MG63 (cell line): ENCODE data around the gene CPA1. TPM values are rescaled to one million over a fixed set of nuclear protein-coding genes. Genes with fewer than 3 reads are reported as not detected.

Experiments
- DNase-seq: peaks from one replicate; pipeline ENCODE4 v3.0.0-alpha.2; 2020
- H3K27me3 ChIP-seq: fragments of 250-450 bp; sonication (Bioruptor Pico); 2 replicates; pipeline ENCODE4 v1.5.1; 2020; ENCODE audit warnings: mild to moderate bottlenecking, moderate library complexity
- H3K36me3 ChIP-seq: fragments of 250-450 bp; sonication (Bioruptor Pico); 2 replicates; pipeline ENCODE4 v1.5.1; 2020; ENCODE audit warnings: mild to moderate bottlenecking, moderate library complexity
- H3K4me3 ChIP-seq: fragments of 250-450 bp; sonication (Bioruptor Pico); 2 replicates; pipeline ENCODE4 v1.5.1; 2020; ENCODE audit warnings: mild to moderate bottlenecking, moderate library complexity
- H3K9me3 ChIP-seq: fragments of 250-450 bp; sonication (Bioruptor Pico); 2 replicates; pipeline ENCODE4 v1.5.1; 2020; ENCODE audit warnings: mild to moderate bottlenecking, moderate library complexity
- total RNA-seq: library from RNA; depleted of rRNA; stranded (reverse); fragments of >200 nt; shearing (Covaris generic); gene quantifications from 2 replicates; pipeline ENCODE4 v1.2.3, GENCODE V29; 2014; ENCODE audit warnings: low replicate concordance

Gene CPA1
- total RNA-seq, 1 experiment from 2014 or later: not detected

GRCh38 chr7:130350945-130351790, 29.1 kb upstream of the CPA1 start:
- H3K4me3 ChIP-seq: no peak overlapping the region
- DNase-seq: no peak
- no peaks in the 10 kb centered on the region for H3K36me3 ChIP-seq
- H3K27me3 ChIP-seq: no peaks in the 10 kb centered on the region
- no peaks in the 10 kb centered on the region for H3K9me3 ChIP-seq

- Histone ChIP-seq H3K27me3 (no peaks in the 10 kb centered on the region), H3K4me3 (no peak overlapping the region), H3K36me3 (no peaks in the 10 kb centered on the region), H3K9me3 (no peaks in the 10 kb centered on the region)
- no peak for DNase-seq
Observed at GRCh38 chr7:130351791-130352090, 28.6 kb upstream of the CPA1 start.

- Histone ChIP-seq H3K4me3 (no peak overlapping the region), H3K27me3 (no peaks in the 10 kb centered on the region), H3K9me3 (no peaks in the 10 kb centered on the region), H3K36me3 (no peaks in the 10 kb centered on the region)
- no peak for DNase-seq
Observed at GRCh38 chr7:130352194-130353074, 27.9 kb upstream of the CPA1 start.

- H3K9me3 ChIP-seq: no peaks in the 10 kb centered on the region
- DNase-seq: no peak
Observed at GRCh38 chr7:130353196-130353595, 27.1 kb upstream of the CPA1 start.

GRCh38 chr7:130356121-130356875, 24.0 kb upstream of the CPA1 start:
- no peak overlapping the region for H3K4me3 ChIP-seq

More at GRCh38 chr7:130353196-130353595, 27.1 kb upstream of the CPA1 start:
- Histone ChIP-seq H3K27me3 (no peaks in the 10 kb centered on the region), H3K36me3 (no peaks in the 10 kb centered on the region), H3K4me3 (no peak overlapping the region)

GRCh38 chr7:130356876-130357611, 23.2 kb upstream of the CPA1 start:
- Histone ChIP-seq H3K4me3 (no peak overlapping the region), H3K9me3 (no peaks in the 10 kb centered on the region; the same call in 1 of the 2 replicates), H3K27me3 (no peaks in the 10 kb centered on the region), H3K36me3 (no peaks in the 10 kb centered on the region)
- peak; percentile 76 for DNase-seq

More at GRCh38 chr7:130356121-130356875, 24.0 kb upstream of the CPA1 start:
- no peaks in the 10 kb centered on the region for H3K27me3 ChIP-seq
- no peaks in the 10 kb centered on the region; the same call in 1 of the 2 replicates for H3K9me3 ChIP-seq
- DNase-seq: peak; percentile 91
- H3K36me3 ChIP-seq: no peaks in the 10 kb centered on the region

GRCh38 chr7:130358471-130358870, 21.8 kb upstream of the CPA1 start:
- no peaks in the 10 kb centered on the region; the same call in 1 of the 2 replicates for H3K9me3 ChIP-seq
- H3K36me3 ChIP-seq: no peaks in the 10 kb centered on the region
- DNase-seq: no peak

GRCh38 chr7:130359276-130359857, 20.9 kb upstream of the CPA1 start:
- Histone ChIP-seq H3K36me3 (no peaks in the 10 kb centered on the region), H3K4me3 (no peak overlapping the region), H3K27me3 (no peaks in the 10 kb centered on the region), H3K9me3 (no peaks in the 10 kb centered on the region; the same call in 1 of the 2 replicates)
- DNase-seq: no peak

More at GRCh38 chr7:130358471-130358870, 21.8 kb upstream of the CPA1 start:
- no peaks in the 10 kb centered on the region for H3K27me3 ChIP-seq
- H3K4me3 ChIP-seq: no peak overlapping the region

GRCh38 chr7:130360518-130360917, 19.8 kb upstream of the CPA1 start:
- Histone ChIP-seq H3K27me3 (no peaks in the 10 kb centered on the region), H3K4me3 (no peak overlapping the region), H3K9me3 (no peaks in the 10 kb centered on the region; the same call in 1 of the 2 replicates), H3K36me3 (no peaks in the 10 kb centered on the region)
- DNase-seq: no peak

GRCh38 chr7:130361681-130362080, 18.6 kb upstream of the CPA1 start:
- H3K4me3 ChIP-seq: no peak overlapping the region
- H3K36me3 ChIP-seq: no peaks in the 10 kb centered on the region
- H3K9me3 ChIP-seq: no peaks in the 10 kb centered on the region; the same call in 1 of the 2 replicates
- no peak for DNase-seq
- no peaks in the 10 kb centered on the region for H3K27me3 ChIP-seq

GRCh38 chr7:130362251-130362816, 18.0 kb upstream of the CPA1 start:
- Histone ChIP-seq H3K27me3 (no peaks in the 10 kb centered on the region), H3K4me3 (no peak overlapping the region), H3K9me3 (no peaks in the 10 kb centered on the region; the same call in 1 of the 2 replicates), H3K36me3 (no peaks in the 10 kb centered on the region)
- no peak for DNase-seq

GRCh38 chr7:130363026-130363847, 17.1 kb upstream of the CPA1 start:
- H3K4me3 ChIP-seq: no peak overlapping the region
- H3K9me3 ChIP-seq: no peaks in the 10 kb centered on the region; the same call in 1 of the 2 replicates
- H3K36me3 ChIP-seq: no peaks in the 10 kb centered on the region
- H3K27me3 ChIP-seq: no peaks in the 10 kb centered on the region
- peak; percentile 92 for DNase-seq

- no peak for DNase-seq
- Histone ChIP-seq H3K27me3 (no peaks in the 10 kb centered on the region), H3K4me3 (no peak overlapping the region), H3K9me3 (no peaks in the 10 kb centered on the region; the same call in 1 of the 2 replicates), H3K36me3 (no peaks in the 10 kb centered on the region)
Observed at GRCh38 chr7:130364451-130364850, 15.8 kb upstream of the CPA1 start.

- no peak overlapping the region for H3K4me3 ChIP-seq
- no peak for DNase-seq
- no peaks in the 10 kb centered on the region; the same call in 1 of the 2 replicates for H3K9me3 ChIP-seq
- H3K36me3 ChIP-seq: no peaks in the 10 kb centered on the region
- H3K27me3 ChIP-seq: no peaks in the 10 kb centered on the region
Observed at GRCh38 chr7:130365088-130365487, 15.2 kb upstream of the CPA1 start.
